Activated CD8-positive, alpha-beta memory T cell treated with anti-CD3 and anti-CD28 coated beads for 4 hours (primary cell): ENCODE measurements around the gene TAP2.
A peak's percentile ranks its signal among the peaks of the same experiment; 100 is the strongest.

ENCODE experiments used
- DNase-seq, 2 donors: peaks; one replicate each; pipeline ENCODE4 v3.0.0-alpha.2; 2020; ENCODE audit warnings: low read depth in 2 of 2

TAP2 gene

GRCh38 chr6:32854376-32855178 is 16.0 kb upstream of the TAP2 start:
- peak; percentile 30 to 64 for DNase-seq

DNA sequence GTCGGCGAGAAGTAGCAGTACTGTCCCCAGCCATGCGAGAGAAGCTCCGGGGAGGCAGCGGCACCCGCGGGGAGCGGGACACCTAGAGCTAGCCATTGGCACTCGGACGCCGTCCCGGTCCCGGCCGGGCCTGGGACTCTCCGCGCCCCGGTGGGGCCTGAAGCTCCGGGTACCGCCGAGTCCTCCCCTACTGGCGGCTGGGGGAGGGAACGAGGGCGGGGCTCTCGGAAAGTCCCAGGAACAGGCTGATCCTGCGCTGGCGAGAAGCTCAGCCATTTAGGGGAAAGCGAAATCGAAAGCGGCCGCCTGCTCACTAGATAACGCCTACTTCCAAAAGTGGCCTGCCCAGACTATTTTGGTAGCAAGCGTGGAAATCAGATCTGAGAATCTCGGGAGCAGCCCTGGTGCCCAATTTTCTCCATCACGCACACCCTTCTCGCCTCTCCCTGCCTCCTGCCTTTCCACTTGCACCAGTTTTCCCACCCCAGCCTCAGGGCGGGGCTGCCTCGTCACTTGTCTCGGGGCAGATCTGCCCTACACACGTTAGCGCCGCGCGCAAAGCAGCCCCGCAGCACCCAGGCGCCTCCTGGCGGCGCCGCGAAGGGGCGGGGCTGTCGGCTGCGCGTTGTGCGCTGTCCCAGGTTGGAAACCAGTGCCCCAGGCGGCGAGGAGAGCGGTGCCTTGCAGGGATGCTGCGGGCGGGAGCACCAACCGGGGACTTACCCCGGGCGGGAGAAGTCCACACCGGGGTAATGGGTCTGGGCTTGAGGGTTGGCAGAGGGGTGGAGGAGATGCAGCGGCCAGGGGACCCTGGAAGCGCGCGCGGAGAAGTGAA is 15.2 kb upstream of the TAP2 start, which contains the start of the genes PSMB9 and TAP1:
Gene PSMB9 (plus strand): TSS at position 652 of the 835 bp plus-strand sequence. CDS start 38 bp downstream, at position 690.
Gene TAP1 (minus strand): TSS at position 164 of the 835 bp plus-strand sequence. CDS start 68 bp downstream, at position 96.
- peak; percentile 95 to 98 for DNase-seq

GRCh38 chr6:32852844-32853540 is 14.5 kb upstream of the TAP2 start:
- DNase-seq = peak in 1 of 2 donors; percentile 30

DNA sequence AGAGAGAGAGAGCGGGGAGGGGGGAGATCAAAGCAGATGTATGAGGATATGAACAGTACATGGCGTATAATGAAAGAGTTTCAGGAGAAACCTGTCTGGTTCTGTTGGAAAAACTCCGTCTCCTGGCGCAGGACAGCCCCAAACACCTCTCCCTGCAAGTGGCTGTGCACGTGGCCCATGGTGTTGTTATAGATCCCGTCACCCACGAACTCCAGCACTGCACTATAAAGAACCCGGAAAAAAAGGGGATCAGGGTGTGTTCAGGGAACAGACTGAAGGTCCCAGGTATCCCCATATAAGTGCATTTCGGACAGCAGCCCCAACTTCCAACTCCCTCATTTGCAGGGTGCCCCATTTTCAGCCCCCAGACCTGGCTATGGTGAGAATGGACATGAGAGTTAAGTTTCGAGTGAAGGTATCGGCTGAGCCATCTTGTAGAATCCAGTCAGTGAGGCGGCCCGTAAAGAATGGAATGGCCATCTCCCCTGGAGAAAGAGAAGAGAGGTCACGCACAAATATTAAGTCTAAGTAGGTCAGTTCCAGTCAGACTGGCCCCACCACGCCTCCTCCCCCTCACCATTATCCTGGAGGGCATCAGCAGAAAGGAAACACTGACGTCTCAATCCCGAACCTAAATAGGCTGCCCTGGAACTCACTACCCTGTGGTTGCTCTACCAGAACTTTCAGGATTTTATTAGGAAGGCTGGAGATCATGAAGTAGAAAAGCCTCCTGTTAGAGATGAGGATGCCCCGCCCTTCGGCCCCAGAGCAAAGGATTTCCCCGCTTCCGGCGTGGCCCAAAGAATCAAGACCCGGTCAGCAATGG is 13.7 kb upstream of the TAP2 start:
- no peak for DNase-seq

GRCh38 chr6:32851025-32851424 is 12.5 kb upstream of the TAP2 start:
- DNase-seq = no peak

DNA sequence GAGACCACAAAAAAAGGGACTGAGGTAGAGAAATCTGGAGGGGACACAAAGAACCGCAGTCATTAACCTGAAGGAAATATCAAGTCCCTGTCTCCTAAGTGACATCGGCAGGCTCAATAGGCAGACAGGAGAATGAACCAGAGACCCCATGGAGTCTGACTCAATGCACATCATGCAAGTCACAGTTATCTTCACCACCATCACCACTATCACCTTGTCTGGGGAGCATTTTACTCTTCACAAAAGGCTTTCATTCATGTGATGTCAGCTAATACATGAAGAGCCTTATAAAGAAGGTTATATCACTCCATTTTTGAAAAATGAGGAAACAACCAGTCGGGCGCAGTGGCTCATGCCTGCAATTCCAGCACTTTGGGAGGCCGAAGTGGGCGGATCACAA is 10.6 kb upstream of the TAP2 start:
- no peak for DNase-seq

DNA sequence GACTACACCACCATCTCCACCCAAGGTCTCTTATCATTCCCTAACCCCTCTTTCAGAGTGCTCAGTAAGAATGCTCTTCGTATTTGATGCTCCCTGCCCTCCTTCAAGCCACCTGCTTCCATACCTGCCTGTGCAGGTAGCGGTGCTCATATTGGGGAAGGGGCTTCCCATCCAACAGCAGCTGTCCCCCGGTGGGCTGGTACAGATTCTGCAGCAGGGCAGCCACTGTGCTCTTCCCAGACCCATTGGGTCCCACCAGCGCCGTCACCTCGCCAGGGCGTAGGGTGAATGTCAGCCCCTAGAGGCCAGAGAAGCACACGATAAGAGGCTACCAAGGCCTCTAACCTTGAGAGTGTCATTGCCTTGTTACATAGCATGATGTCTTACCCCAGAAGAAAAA is 9.3 kb upstream of the TAP2 start:
- DNase-seq = no peak

DNA sequence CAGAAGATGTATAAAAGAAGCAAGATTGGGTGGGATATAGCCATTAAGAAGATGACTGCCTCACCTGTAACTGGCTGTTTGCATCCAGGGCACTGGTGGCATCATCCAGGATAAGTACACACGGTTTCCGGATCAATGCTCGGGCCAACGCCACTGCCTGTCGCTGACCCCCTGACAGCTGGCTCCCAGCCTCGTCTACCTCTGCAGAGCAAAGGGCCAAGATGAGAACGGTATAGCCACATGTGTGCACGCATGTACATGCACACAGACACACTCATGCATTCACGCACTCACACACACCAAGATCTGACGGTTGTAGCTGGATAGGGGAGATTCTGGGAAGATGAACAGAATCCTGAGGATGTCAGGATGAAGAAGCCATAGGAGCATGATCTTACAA is 8.5 kb upstream of the TAP2 start:
- DNase-seq = no peak

GRCh38 chr6:32845384-32845884 is 6.9 kb upstream of the TAP2 start:
- DNase-seq = no peak

DNA sequence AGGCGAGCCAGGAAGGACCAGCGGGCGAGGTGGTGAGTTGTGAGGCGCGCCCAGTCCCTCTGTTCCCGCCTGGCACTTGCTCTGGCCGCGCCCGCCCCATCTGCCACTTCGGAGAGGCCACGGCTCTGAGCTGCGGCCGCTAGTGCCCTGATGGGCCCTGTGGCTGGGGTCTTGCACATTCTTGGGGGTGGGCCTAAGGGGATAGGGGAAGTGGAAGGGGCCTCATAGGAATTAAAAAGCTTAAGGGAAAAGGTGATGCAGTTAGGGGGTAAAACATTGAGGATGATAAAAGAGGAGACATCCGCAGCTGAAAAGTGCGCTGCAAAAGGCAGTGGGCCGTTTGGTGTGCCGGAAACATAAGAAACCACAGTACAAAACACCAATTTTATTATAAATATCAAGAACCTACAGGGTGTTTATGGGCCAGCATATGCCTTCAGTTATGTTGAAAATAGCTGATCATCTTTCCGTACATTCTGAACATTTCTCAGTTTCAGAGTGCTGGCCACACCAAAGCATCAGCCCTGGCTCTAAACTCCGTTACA is 6.4 kb upstream of the TAP2 start:
- no peak for DNase-seq

- DNase-seq = peak; percentile 98 to 99
These were observed 5.7 kb upstream of the TAP2 start, which contains the start of gene PSMB8 for GRCh38 chr6:32843979-32844838. TSS of gene PSMB8 (minus strand) at chr6:32844047. CDS start at chr6:32843996, 51 bp downstream.

GRCh38 chr6:32843331-32843978 is 4.9 kb upstream of the TAP2 start:
- DNase-seq = no peak

DNA sequence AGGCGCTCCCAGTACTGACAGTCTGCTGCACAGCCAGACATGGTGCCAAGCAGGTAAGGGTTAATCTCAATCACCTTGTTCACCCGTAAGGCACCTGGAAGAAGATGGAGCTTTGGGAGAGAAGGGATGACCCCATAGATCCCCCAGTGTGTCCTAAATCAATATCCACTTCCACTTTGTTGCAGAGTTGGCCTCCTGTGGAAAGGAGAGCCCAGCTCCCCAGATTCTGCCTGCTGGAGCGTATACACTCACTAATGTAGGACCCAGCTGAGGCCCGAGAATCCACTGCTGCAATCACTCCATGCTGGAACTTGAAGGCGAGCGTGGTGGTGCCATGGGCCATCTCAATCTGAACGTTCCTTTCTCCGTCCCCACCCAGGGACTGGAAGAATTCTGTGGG is 4.2 kb upstream of the TAP2 start:
- DNase-seq = no peak

DNA sequence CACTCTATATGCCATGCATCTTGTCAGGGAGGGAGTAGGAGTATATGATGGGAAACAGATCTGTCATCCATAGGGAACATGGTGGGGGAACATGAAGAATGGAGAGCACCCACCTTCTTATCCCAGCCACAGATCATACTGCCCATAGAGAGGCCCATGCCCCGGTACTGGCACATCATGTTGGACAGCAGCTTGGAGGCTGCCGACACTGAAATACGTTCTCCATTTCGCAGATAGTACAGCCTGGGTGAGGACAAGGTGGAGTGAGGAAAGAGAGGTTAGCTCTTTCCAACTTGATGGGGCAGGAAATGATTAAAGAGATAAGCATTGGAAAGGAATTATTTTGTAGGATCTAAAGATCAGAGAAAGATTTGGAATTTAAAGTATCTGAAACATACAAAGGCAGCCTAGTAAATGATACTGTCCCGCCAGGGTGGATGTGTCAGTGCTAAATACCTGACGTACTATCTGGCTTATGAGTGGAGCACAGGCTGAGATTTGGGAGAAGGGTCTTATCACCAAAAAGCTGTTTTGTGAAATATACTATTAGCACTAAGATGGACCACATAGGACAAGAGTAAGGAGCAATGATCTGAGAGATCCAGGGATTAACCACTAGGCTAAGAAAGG is 3.6 kb upstream of the TAP2 start:
- no peak for DNase-seq

- DNase-seq = no peak
These were observed 2.2 kb upstream of the TAP2 start for GRCh38 chr6:32840604-32841246.

DNA sequence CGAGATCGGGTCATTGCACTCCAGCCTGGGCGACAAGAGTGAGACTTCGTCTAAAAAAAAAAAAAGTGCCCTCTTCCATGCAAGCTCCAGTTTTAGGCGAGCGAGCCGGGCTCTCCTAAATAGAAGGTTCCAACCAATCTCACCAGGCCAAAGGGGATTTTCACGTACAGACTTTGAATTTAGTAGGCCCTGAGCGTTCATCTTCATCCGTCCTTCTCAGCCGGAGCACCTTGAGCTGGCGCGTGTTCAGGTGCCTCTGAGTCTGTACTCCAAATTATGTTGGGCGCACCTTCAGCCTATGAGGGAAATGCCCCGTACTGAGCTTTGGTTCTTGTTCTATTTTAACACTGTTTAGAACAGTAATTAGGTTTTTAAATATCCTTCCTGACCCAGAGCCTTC is 817 bp upstream of the TAP2 start:
- DNase-seq = no peak

DNA sequence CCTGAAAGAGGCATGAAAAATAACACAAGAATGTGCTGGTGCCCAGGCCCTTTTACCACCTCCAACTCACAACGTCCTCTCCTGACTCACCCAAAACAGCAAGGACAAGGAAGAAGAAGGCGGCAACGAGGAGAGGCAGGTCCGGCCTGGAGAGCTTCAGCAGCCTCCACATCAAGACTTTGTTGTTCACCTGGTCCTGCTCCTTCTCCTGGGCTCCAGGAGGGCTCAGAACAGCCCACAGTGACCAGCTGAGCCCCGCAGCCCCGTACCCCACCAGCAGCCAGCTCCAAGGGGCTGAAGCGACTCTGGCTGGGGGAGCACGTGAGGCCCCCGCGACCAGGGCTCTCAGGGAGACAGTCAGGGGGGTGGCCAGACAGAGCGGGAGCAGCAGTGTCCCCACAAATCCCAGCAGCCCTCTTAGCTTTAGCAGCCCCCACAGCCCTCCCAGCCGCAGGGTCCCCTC is 857 bp downstream of the TAP2 start:
- no peak for DNase-seq

- DNase-seq = no peak
These were observed 1.7 kb downstream of the TAP2 start for GRCh38 chr6:32836873-32837272.
